ENCODE data around the gene GRIK3.

GRCh38 chr1:36824390-36824861 lies 209.9 kb downstream of the GRIK3 start:
- TF ChIP-seq CTCF (conservative IDR thresholded peaks at IDR 0.05; ENCODE audit: low read length) (no peak), EZH2phosphoT487 (IDR thresholded peaks at IDR 0.05; ENCODE audit: borderline replicate concordance, low read depth, low read length) (no peak)

Measured in OCI-LY7 (cell line).